Measurements from ENCODE around the gene GRIP2. TPM values are rescaled to one million over a fixed set of nuclear protein-coding genes. Genes with fewer than 3 reads are reported as not detected.

GRIP2 gene
- total RNA-seq, 1 donor = 1.7 TPM

- TF ChIP-seq CTCF (IDR thresholded peaks at IDR 0.05; ENCODE audit: insufficient read depth, low read depth, low read length) = no peak
- DNase-seq (ENCODE audit: low read depth) = no peak
- H3K4me3 ChIP-seq (ENCODE audit: low read depth, low read length) = no peak overlapping the region
Measured at GRCh38 chr3:14487821-14488220, 52.3 kb downstream of the GRIP2 start.

GRCh38 chr3:14487086-14487485 lies 53.1 kb downstream of the GRIP2 start:
- no peak for DNase-seq (ENCODE audit: low read depth)
- no peak for TF ChIP-seq CTCF (IDR thresholded peaks at IDR 0.05; ENCODE audit: insufficient read depth, low read depth, low read length)
- no peak overlapping the region for H3K4me3 ChIP-seq (ENCODE audit: low read depth, low read length)

- H3K4me3 ChIP-seq (ENCODE audit: low read depth, low read length) = no peak overlapping the region
- DNase-seq (ENCODE audit: low read depth) = no peak
- no peak for TF ChIP-seq CTCF (IDR thresholded peaks at IDR 0.05; ENCODE audit: insufficient read depth, low read depth, low read length)
Measured at GRCh38 chr3:14486460-14486859, 53.7 kb downstream of the GRIP2 start.

- no peak for TF ChIP-seq CTCF (IDR thresholded peaks at IDR 0.05; ENCODE audit: insufficient read depth, low read depth, low read length)
- DNase-seq (ENCODE audit: low read depth) = no peak
- H3K4me3 ChIP-seq (ENCODE audit: low read depth, low read length) = no peak overlapping the region
Measured at GRCh38 chr3:14485981-14486380, 54.2 kb downstream of the GRIP2 start.

GRCh38 chr3:14484741-14485140 lies 55.4 kb downstream of the GRIP2 start:
- TF ChIP-seq CTCF (IDR thresholded peaks at IDR 0.05; ENCODE audit: insufficient read depth, low read depth, low read length) = no peak

GRCh38 chr3:14483286-14483685 lies 56.9 kb downstream of the GRIP2 start:
- no peak overlapping the region for H3K4me3 ChIP-seq (ENCODE audit: low read depth, low read length)
- TF ChIP-seq CTCF (IDR thresholded peaks at IDR 0.05; ENCODE audit: insufficient read depth, low read depth, low read length) = no peak
- DNase-seq (ENCODE audit: low read depth) = no peak

More at GRCh38 chr3:14484741-14485140, 55.4 kb downstream of the GRIP2 start:
- H3K4me3 ChIP-seq (ENCODE audit: low read depth, low read length) = no peak overlapping the region
- no peak for DNase-seq (ENCODE audit: low read depth)

- no peak for TF ChIP-seq CTCF (IDR thresholded peaks at IDR 0.05; ENCODE audit: insufficient read depth, low read depth, low read length)
- H3K4me3 ChIP-seq (ENCODE audit: low read depth, low read length) = no peak overlapping the region
- DNase-seq (ENCODE audit: low read depth) = no peak
Measured at GRCh38 chr3:14482271-14482721, 57.8 kb downstream of the GRIP2 start.

Data from fibroblast of villous mesenchyme (primary cell).